Endodermal cell (in vitro differentiated cells): ENCODE data around the gene ASTN2. TPM values are rescaled to one million over a fixed set of nuclear protein-coding genes. Genes with fewer than 3 reads are reported as not detected.

Experiments used
- DNase-seq: peaks from one replicate; pipeline ENCODE4 v3.0.0-alpha.2; 2017
- H3K27ac ChIP-seq: 2 replicates; pipeline ENCODE4 v1.5.1; 2013; ENCODE audit warnings: mild to moderate bottlenecking, low read depth, low read length, moderate library complexity
- H3K27me3 ChIP-seq: 2 replicates; pipeline ENCODE4 v1.6.1; 2013; ENCODE audit warnings: mild to moderate bottlenecking, low read length, moderate library complexity; ENCODE audit not compliant: insufficient read depth, control insufficient read depth, poor library complexity, severe bottlenecking
- H3K36me3 ChIP-seq: 2 replicates; pipeline ENCODE4 v1.7.0; 2013; ENCODE audit warnings: mild to moderate bottlenecking, low read length, moderate library complexity; ENCODE audit not compliant: control insufficient read depth, insufficient read depth
- H3K4me1 ChIP-seq: one replicate; pipeline ENCODE4 v1.7.0; 2013; ENCODE audit warnings: low read length; ENCODE audit not compliant: control insufficient read depth, insufficient read depth
- H3K4me3 ChIP-seq: 2 replicates; pipeline ENCODE4 v1.5.1; 2013; ENCODE audit warnings: mild to moderate bottlenecking, low read length, moderate library complexity
- H3K9ac ChIP-seq: 2 replicates; pipeline ENCODE4 v1.6.1; 2013; ENCODE audit warnings: mild to moderate bottlenecking, low read length, moderate library complexity; ENCODE audit not compliant: poor library complexity, severe bottlenecking; ENCODE audit errors: extremely low read depth
- H3K9me3 ChIP-seq: 2 replicates; pipeline ENCODE4 v1.6.1; 2013; ENCODE audit warnings: mild to moderate bottlenecking, low read length, moderate library complexity; ENCODE audit not compliant: control insufficient read depth
- H3K27ac Mint-ChIP-seq: 2 replicates; pipeline ENCODE4 v1.8.0; 2020; ENCODE audit warnings: mixed read lengths
- H3K27me3 Mint-ChIP-seq: 2 replicates; pipeline ENCODE4 v1.8.0; 2021; ENCODE audit warnings: mild to moderate bottlenecking, mixed read lengths; ENCODE audit not compliant: insufficient read depth
- H3K36me3 Mint-ChIP-seq: 2 replicates; pipeline ENCODE4 v1.8.0; 2020; ENCODE audit warnings: low read depth, mixed read lengths
- H3K4me1 Mint-ChIP-seq: 2 replicates; pipeline ENCODE4 v1.8.0; 2020; ENCODE audit warnings: mixed read lengths
- H3K4me3 Mint-ChIP-seq: 2 replicates; pipeline ENCODE4 v1.8.0; 2020; ENCODE audit warnings: mild to moderate bottlenecking, moderate library complexity, mixed read lengths
- H3K9me3 Mint-ChIP-seq: 2 replicates; pipeline ENCODE4 v1.8.0; 2020; ENCODE audit warnings: mild to moderate bottlenecking, mixed read lengths
- CTCF ChIP-seq: fragments of 200-600 bp; sonication (generic); conservative IDR thresholded peaks from 2 replicates; pipeline ENCODE4 v1.5.0; 2021; ENCODE audit warnings: antibody characterized with exemption, mild to moderate bottlenecking
- WGBS, 2 experiments: methylation state at CpG; one replicate each; pipeline versions ENCODE4 v1.1.5 to v1.1.7; 2013; ENCODE audit warnings: missing lambda C conversion rate in 2 of 2, mixed read lengths in 1 of 2; ENCODE audit not compliant: insufficient coverage in 1 of 2, insufficient read length in 1 of 2; 5-methylcytosine and 5-hydroxymethylcytosine counted together
- total RNA-seq, 2 donors: library from RNA; stranded (reverse); fragmentation: NEBNext Ultra II Directional in 1 of 2; extraction: Animal tissue kit (Norgen Biotek cat#: 25700) in 1 of 2; gene quantifications; 2 replicates in 1 of 2; 3 replicates in 1 of 2; pipeline ENCODE4 v1.2.1, GENCODE V29; 2021

Gene ASTN2
- total RNA-seq, 2 donors from 2014 or later = 8.9 to 10.4 TPM

GRCh38 chr9:117035546-117035945 lies 379.3 kb downstream of the ASTN2 start:
- Mint-ChIP-seq H3K4me1 (no peaks in the 10 kb centered on the region), H3K36me3 (no peaks in the 10 kb centered on the region), H3K27ac (no peak overlapping the region), H3K9me3 (no peaks in the 10 kb centered on the region), H3K27me3 (peaks cover 13% of the 10 kb centered on the region), H3K4me3 (no peak overlapping the region)
- H3K27ac ChIP-seq = no peak overlapping the region
- no peak overlapping the region for H3K9ac ChIP-seq
- no peaks in the 10 kb centered on the region for H3K9me3 ChIP-seq
- no peaks in the 10 kb centered on the region for H3K36me3 ChIP-seq
- 93% methylated on average over 1 of the region's 1 CpG; no CpG with 5 or more reads in 1 of the 2 experiments for WGBS, 2 experiments
- no peaks in the 10 kb centered on the region for H3K4me1 ChIP-seq
- no peak for TF ChIP-seq CTCF
- H3K27me3 ChIP-seq = peaks cover 14% of the 10 kb centered on the region
- no peak overlapping the region for H3K4me3 ChIP-seq
- no peak for DNase-seq

- H3K27me3 ChIP-seq = peaks cover 14% of the 10 kb centered on the region
- TF ChIP-seq CTCF = no peak
- 39 to 56% methylated on average over 1 to 2 of the region's 2 CpGs for WGBS, 2 experiments
- H3K27ac Mint-ChIP-seq = no peak overlapping the region
- no peaks in the 10 kb centered on the region for H3K9me3 ChIP-seq
- no peaks in the 10 kb centered on the region for H3K36me3 Mint-ChIP-seq
- no peak overlapping the region for H3K4me3 ChIP-seq
- H3K9ac ChIP-seq = no peak overlapping the region
- DNase-seq = peak; percentile 91
- no peaks in the 10 kb centered on the region for H3K4me1 Mint-ChIP-seq
- no peaks in the 10 kb centered on the region for H3K4me1 ChIP-seq
- H3K36me3 ChIP-seq = no peaks in the 10 kb centered on the region
- no peaks in the 10 kb centered on the region for H3K9me3 Mint-ChIP-seq
- H3K27me3 Mint-ChIP-seq = peaks cover 13% of the 10 kb centered on the region
- no peak overlapping the region for H3K4me3 Mint-ChIP-seq
- H3K27ac ChIP-seq = no peak overlapping the region
These were observed 380.0 kb downstream of the ASTN2 start for GRCh38 chr9:117034866-117035265.

GRCh38 chr9:117030254-117030768 lies 384.5 kb downstream of the ASTN2 start:
- Mint-ChIP-seq H3K27me3 (peaks cover 11% of the 10 kb centered on the region), H3K36me3 (no peaks in the 10 kb centered on the region), H3K4me1 (no peaks in the 10 kb centered on the region), H3K27ac (no peak overlapping the region), H3K4me3 (no peak overlapping the region), H3K9me3 (no peaks in the 10 kb centered on the region)
- Histone ChIP-seq H3K4me1 (no peaks in the 10 kb centered on the region), H3K27ac (no peak overlapping the region), H3K27me3 (peaks cover 9% of the 10 kb centered on the region), H3K9me3 (no peaks in the 10 kb centered on the region), H3K36me3 (no peaks in the 10 kb centered on the region), H3K9ac (no peak overlapping the region), H3K4me3 (no peak overlapping the region)
- TF ChIP-seq CTCF = no peak
- no peak for DNase-seq
- 86% methylated on average over 3 of the region's 3 CpGs; no CpG with 5 or more reads in 1 of the 2 experiments for WGBS, 2 experiments
